Stomach (tissue), 4 donors: ENCODE results near the gene ODC1.

Experiments used
- POLR2A ChIP-seq, 4 donors: fragments of 450-650 bp; IDR thresholded peaks; one replicate each; pipeline ENCODE4 v1.6.1; 2016; ENCODE audit warnings: antibody characterized with exemption in 4 of 4, control low read depth in 2 of 4, mild to moderate bottlenecking in 1 of 4, moderate library complexity in 1 of 4
- POLR2AphosphoS5 ChIP-seq, 3 donors: sonication (generic); formaldehyde crosslinking; IDR thresholded peaks; one replicate each; pipeline ENCODE4 v1.6.1; 2016; ENCODE audit warnings: antibody characterized with exemption in 3 of 3
- TF ChIP-seq, protein P1 (sequence below), 7 experiments: fragments of 450-650 bp in 4 of 7; fragments of 200-600 bp in 3 of 7; sonication (generic) in 3 of 7; IDR thresholded peaks; one replicate each; pipeline ENCODE4 v1.5.1; 2016 to 2019; ENCODE audit warnings: antibody characterized with exemption in 7 of 7, control low read depth in 2 of 7, mild to moderate bottlenecking in 1 of 7

DNA sequence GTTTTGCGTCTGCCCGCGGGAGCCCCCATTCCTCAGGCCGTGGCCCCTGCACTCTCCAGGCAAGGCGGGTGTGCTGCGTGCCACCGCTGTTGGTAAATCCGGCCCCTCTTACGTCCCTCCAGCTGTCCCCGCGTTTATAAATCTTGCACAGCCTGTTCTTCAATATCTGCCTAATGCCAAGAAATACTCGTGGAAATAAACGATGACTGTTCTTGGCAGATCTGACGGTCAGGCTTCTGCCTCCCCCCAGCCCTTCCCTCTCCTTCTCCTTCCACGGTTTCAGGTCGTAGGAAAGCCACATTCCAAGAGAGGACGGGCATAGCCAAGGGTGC lies 20.5 kb downstream of the ODC1 start:
- TF ChIP-seq, protein P1, sequence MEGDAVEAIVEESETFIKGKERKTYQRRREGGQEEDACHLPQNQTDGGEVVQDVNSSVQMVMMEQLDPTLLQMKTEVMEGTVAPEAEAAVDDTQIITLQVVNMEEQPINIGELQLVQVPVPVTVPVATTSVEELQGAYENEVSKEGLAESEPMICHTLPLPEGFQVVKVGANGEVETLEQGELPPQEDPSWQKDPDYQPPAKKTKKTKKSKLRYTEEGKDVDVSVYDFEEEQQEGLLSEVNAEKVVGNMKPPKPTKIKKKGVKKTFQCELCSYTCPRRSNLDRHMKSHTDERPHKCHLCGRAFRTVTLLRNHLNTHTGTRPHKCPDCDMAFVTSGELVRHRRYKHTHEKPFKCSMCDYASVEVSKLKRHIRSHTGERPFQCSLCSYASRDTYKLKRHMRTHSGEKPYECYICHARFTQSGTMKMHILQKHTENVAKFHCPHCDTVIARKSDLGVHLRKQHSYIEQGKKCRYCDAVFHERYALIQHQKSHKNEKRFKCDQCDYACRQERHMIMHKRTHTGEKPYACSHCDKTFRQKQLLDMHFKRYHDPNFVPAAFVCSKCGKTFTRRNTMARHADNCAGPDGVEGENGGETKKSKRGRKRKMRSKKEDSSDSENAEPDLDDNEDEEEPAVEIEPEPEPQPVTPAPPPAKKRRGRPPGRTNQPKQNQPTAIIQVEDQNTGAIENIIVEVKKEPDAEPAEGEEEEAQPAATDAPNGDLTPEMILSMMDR (IDR thresholded peaks at IDR 0.05) = no peak
- no peak for TF ChIP-seq POLR2AphosphoS5 (IDR thresholded peaks at IDR 0.05)
- no peak for TF ChIP-seq POLR2A (IDR thresholded peaks at IDR 0.05)
